Right renal pelvis (tissue), 4 donors: Measurements from ENCODE around the gene SGCD. TPM values are rescaled to one million over a fixed set of nuclear protein-coding genes. Genes with fewer than 3 reads are reported as not detected.
A peak's percentile ranks its signal among the peaks of the same experiment; 100 is the strongest.

ENCODE experiments used
- DNase-seq, 4 donors: peaks; one replicate each; pipeline ENCODE4 v3.0.0-alpha.2; 2013; ENCODE audit warnings: low read depth in 4 of 4, low spot score in 3 of 4, missing footprints in 1 of 4
- polyA plus RNA-seq, 4 donors: library from polyadenylated mRNA; unstranded; fragments of 120-200 nt; gene quantifications; one replicate each; pipeline ENCODE4 v1.2.1, GENCODE V29; 2013; ENCODE audit not compliant: insufficient read length in 4 of 4

SGCD gene
- polyA plus RNA-seq, 4 donors, result 4.8 to 6.4 (median 5.8) TPM

- DNase-seq, result no peak
These were observed 32.5 kb downstream of the SGCD start for GRCh38 chr5:156359476-156359875.

GRCh38 chr5:156361436-156362109 lies 34.6 kb downstream of the SGCD start:
- DNase-seq, result no peak

- DNase-seq, result no peak
These were observed 36.9 kb downstream of the SGCD start for GRCh38 chr5:156363861-156364260.

DNA sequence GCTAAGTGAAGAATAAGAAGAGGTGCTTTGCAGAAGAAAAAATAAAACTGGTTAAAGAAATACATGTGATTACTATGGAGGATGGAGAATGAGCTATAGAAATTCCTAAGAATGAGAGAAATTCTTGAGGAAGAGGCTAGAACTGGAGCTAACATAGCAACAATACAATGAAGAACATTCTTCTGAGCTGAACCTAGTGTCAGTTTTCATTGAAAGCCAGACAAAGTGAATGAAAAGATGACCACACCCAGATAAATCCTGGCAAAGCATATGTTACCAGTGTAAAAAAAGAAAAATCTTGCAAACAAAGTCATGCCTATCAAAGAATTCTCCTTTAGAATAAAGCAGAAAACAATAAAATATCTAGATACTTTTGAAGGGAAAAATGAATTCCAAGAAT lies 39.6 kb downstream of the SGCD start:
- no peak for DNase-seq

DNA sequence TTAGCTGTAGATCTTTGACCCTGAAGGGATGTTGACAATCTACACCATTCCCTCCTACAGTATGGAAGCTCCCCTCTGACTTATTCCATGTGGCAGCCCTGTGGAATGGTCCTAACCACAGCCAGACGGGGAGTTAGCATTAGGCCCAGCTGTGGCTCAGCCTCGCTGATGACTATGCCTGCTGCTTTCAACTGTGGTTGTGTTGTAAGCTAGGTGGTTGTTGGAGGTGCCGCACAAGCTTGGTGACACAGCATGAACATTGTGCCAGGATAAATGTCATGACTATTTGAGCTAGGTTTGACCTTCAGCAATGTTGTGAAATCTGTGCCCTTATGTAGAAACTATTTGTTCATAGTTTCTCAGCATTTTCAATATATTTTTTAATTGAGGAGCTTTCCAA lies 40.6 kb downstream of the SGCD start:
- DNase-seq, result no peak

- DNase-seq, result no peak
These were observed 49.0 kb downstream of the SGCD start for GRCh38 chr5:156375895-156376495.

DNA sequence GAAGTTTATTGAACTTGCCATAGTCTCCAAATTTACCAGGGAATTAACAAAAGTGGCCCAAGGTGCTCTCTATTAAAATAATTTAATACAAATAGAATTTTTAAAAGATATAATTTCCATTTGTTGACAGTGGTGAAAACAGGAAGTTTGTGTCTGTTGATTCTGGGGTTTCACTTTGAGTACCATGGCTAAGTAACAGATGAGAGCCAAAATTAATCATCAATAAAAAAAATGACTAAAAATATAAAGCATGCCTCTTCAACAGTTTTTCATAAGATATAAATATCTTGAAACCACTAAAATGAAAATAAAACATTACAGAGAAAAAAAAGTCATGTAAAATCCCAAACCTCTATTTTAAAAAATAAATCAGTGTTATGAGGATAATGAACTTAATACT lies 49.8 kb downstream of the SGCD start:
- no peak for DNase-seq

- no peak for DNase-seq
These were observed 51.2 kb downstream of the SGCD start for GRCh38 chr5:156378159-156378558.

- DNase-seq, result no peak
These were observed 52.2 kb downstream of the SGCD start for GRCh38 chr5:156379206-156379605.

DNA sequence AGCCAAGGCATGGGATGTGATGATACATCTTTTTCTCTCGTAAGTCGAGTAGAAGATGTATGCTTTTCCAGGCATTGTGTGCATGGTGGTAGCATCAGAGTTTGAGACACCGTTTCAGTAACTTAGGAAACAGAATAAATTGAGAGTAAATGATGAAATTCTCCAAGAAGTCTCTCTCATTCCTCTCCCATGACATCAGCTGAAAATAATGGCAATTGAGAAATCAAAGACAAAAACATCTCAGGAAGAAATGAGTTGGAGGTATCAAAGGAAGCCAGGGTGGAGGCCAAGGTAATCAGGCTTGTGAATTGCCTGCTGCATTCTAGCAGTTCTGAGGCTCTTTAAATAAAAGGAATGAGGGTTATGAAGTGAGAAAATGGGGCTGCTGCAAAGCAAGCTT lies 53.9 kb downstream of the SGCD start:
- no peak for DNase-seq

DNA sequence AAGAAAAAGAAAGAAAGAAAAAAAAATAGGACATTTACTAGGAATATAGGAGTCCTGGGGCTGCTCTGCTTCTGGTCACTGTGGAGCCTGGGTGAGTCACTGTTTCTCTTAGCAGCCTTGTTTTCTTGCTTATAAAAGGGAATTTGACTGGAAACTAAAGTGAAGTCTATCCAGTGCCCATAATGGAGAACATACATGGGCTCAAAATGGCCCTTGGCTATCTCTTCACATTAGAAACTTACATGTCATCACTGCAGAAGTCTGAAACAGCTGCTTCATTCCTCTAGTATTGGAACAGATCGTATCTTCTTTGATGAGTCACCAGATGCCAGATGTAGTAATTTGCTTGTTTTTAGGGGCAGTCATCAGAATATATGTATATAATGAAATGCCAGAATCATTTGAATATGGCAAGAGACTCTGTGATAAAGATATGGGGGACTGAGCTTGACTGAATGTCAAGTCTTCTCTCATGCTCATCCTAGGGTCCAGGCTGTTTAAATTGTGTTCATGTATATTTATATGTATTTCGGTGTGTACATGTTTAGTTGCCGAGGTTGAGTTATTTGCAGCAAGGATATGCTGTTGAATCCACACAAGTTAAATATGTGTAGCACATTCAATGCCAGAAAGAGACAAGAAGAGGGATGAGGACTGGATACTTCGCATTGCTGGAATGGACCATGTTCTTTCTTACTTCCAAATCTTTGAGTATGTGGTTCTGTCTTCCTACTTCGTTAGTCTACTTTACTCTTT lies 56.7 kb downstream of the SGCD start:
- no peak for DNase-seq

DNA sequence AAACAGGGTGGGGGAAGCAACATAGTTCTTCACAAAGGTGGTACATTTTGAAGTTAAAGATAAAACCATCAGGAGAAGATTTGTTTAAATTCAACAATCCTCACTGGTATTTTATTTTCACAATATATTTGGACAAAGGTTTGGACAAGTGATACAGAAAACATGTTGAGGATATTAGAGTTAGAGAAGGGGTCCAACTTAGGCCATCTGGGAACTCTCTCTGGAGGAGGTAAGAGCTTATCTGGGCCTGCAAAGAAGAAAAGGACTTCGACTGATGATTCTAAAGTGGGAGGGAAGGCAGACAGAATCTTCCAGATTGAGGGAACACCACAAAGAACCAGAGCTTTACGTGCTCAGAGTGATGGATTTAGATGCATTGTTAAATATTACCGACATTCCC lies 58.5 kb downstream of the SGCD start:
- no peak for DNase-seq

- DNase-seq, result no peak
These were observed 60.0 kb downstream of the SGCD start for GRCh38 chr5:156386976-156387375.

DNA sequence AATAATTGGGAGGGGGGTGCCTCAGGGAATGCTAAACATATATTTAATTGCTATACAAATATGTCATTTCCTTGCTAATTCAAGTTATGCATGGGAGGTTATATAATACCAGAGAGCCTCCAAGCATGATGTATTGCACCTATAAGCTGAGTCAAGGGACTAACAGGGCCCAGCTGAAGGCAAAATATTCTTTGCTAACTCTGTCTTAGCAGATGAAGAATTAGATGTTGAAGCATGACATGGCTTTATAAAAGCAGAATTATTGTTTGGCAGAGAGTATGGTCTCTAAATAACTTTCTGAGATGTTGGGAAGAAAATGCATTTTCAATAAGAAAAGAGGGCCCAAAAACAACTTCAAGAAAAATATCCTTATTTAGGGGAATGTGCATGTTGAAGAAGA lies 60.4 kb downstream of the SGCD start:
- DNase-seq, result no peak

DNA sequence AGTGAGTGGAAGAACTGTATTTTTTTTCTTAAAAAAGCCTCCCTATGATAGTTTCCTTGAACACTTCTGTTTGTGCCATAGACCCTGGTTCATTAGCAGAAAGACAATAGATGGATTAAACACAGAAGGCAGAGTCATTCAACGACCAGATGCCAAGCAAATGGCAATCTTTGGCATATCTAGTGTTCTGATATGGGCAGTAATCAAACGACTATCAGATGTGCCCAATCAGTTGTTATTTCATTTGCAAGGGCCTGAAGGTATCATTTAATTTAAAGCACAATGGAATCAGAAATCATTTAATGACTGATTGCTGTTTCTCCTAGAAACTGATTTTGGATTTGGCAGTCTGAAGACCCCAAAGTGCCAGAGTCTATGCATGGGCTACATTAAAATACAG lies 61.3 kb downstream of the SGCD start:
- no peak for DNase-seq

GRCh38 chr5:156391139-156391538 lies 64.2 kb downstream of the SGCD start:
- DNase-seq, result no peak

DNA sequence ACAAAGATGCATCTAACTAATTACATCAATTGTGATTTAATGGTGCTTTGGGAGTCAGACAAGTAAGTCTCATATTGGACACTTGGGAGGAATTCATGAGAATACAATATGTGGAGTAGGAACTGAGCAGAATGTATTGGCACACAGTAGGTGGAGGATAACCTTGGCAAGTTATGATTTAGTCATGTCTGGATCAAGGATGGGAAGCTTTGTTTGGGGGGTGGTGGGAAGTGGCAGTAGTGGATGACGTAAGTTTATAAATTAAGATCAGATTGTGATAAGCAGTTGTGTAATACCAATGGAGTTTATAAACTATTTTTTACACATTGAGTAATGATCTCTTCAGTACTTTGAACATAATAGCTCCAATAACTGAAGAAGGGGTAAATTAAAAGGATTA lies 67.0 kb downstream of the SGCD start:
- no peak for DNase-seq

GRCh38 chr5:156394642-156395305 lies 67.8 kb downstream of the SGCD start:
- DNase-seq, result no peak

- DNase-seq, result no peak
These were observed 68.3 kb downstream of the SGCD start for GRCh38 chr5:156395306-156395675.

- peak in 2 of 4 donors; percentile 43 to 51 for DNase-seq
These were observed 69.3 kb downstream of the SGCD start for GRCh38 chr5:156396063-156396829.

DNA sequence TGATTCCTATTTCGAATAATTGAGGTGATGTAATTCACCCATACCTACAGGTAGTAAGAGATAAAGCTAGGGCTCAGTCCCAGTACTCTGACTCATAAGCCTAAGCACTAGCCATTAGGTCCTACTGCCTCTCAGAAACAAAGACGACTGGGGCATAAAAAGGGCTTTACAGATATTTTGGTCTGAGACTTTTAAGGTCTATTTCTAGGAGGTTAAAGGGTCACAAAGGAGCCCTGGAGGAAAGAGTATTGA lies 69.8 kb downstream of the SGCD start:
- DNase-seq, result no peak
